ENCODE results near the gene GOLT1A.
"Not testable (repeated sequence)": the region's sequence is repeated elsewhere in the genome, so short reads cannot be mapped to it uniquely, and the experiment has no call there.

Gene GOLT1A

DNA sequence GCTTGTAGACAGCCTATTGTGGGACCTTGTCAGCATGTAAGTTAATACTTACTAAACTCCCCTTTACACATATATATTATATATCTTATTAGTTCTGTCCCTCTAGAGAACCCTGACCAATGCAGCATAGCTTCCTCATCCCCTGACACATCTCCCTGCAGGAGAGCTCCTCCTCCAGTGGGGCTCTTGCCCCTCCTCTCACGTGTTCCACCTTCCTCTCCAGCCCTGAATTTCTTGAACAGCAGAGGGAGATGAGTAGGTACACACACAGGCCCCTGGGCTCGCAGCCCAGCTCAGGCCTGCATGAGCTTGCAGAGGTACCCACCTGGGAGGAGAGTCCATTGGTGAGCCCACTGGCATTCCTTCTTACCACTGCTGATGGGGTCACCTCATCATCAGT lies 27.3 kb upstream of the GOLT1A start:
- Histone ChIP-seq H3K36me3 (ENCODE audit: control insufficient read depth, insufficient read depth, low read length) (no peaks in the 10 kb centered on the region), H3K27me3 (ENCODE audit: control insufficient read depth, insufficient read depth, low read length) (no peaks in the 10 kb centered on the region)

DNA sequence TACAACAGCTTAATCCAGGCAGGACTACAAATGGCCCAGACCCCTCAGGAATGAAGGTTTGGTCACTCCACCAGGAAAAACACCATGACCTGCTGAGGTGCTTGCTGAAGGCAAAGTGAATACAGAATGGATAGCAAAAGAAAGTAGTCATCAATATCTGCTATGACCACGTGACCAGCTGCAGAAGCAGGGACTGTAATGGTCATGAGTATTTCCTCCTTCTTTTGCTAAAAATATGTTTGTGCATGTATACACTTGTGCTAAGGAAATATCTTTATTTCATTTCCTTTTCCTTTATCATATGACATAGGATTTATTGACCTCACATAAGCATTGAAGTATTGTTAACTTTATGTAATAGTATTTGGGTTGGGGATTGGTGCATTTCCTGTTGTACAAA lies 26.4 kb upstream of the GOLT1A start:
- TF ChIP-seq, protein P1, sequence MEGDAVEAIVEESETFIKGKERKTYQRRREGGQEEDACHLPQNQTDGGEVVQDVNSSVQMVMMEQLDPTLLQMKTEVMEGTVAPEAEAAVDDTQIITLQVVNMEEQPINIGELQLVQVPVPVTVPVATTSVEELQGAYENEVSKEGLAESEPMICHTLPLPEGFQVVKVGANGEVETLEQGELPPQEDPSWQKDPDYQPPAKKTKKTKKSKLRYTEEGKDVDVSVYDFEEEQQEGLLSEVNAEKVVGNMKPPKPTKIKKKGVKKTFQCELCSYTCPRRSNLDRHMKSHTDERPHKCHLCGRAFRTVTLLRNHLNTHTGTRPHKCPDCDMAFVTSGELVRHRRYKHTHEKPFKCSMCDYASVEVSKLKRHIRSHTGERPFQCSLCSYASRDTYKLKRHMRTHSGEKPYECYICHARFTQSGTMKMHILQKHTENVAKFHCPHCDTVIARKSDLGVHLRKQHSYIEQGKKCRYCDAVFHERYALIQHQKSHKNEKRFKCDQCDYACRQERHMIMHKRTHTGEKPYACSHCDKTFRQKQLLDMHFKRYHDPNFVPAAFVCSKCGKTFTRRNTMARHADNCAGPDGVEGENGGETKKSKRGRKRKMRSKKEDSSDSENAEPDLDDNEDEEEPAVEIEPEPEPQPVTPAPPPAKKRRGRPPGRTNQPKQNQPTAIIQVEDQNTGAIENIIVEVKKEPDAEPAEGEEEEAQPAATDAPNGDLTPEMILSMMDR (IDR thresholded peaks at IDR 0.05): no peak
- Histone ChIP-seq H3K27ac (no peak overlapping the region), H3K36me3 (ENCODE audit: control insufficient read depth, insufficient read depth, low read length) (no peaks in the 10 kb centered on the region)

More for the DNA sequence above, 27.3 kb upstream of the GOLT1A start:
- Histone ChIP-seq H3K9me3 (ENCODE audit: control insufficient read depth, low read length) (no peaks in the 10 kb centered on the region), H3K4me2 (ENCODE audit: low read length) (no peak overlapping the region), H3K4me1 (no peaks in the 10 kb centered on the region), H2AFZ (no peak overlapping the region), H3K27ac (no peak overlapping the region), H3K9ac (no peak overlapping the region), H3K4me3 (ENCODE audit: low read depth, low read length) (no peak overlapping the region), H3K79me2 (no peaks in the 10 kb centered on the region)
- TF ChIP-seq, protein P1 (IDR thresholded peaks at IDR 0.05): no peak

DNA sequence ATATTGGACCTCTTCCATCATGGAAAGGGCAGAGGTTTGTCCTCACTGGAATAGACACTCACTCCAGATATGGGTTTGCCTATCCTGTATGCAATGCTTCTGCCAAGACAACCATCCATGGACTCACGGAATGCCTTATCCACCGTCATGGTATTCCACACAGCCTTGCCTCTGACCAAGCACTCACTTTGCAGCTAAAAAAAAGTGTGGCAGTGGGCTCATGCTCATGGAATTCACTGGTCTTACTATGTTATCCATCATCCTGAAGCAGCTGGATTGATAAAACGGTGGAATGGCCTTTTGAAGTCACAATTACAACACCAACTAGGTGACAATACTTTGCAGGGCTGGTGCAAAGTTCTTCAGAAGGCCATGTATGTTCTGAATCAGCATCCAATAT lies 25.6 kb upstream of the GOLT1A start:
- not testable (repeated sequence) for H3K4me1 ChIP-seq; H3K27ac ChIP-seq; H3K9ac ChIP-seq; H3K4me3 ChIP-seq (ENCODE audit: low read depth, low read length); H3K79me2 ChIP-seq; H3K36me3 ChIP-seq (ENCODE audit: control insufficient read depth, insufficient read depth, low read length); H3K27me3 ChIP-seq (ENCODE audit: control insufficient read depth, insufficient read depth, low read length); H3K9me3 ChIP-seq (ENCODE audit: control insufficient read depth, low read length); H2AFZ ChIP-seq; H3K4me2 ChIP-seq (ENCODE audit: low read length)

More for the DNA sequence above, 26.4 kb upstream of the GOLT1A start:
- Histone ChIP-seq H3K4me1 (no peaks in the 10 kb centered on the region), H2AFZ (no peak overlapping the region), H3K4me3 (ENCODE audit: low read depth, low read length) (no peak overlapping the region), H3K9me3 (ENCODE audit: control insufficient read depth, low read length) (no peaks in the 10 kb centered on the region), H3K4me2 (ENCODE audit: low read length) (no peak overlapping the region), H3K27me3 (ENCODE audit: control insufficient read depth, insufficient read depth, low read length) (no peaks in the 10 kb centered on the region), H3K9ac (no peak overlapping the region), H3K79me2 (no peaks in the 10 kb centered on the region)

DNA sequence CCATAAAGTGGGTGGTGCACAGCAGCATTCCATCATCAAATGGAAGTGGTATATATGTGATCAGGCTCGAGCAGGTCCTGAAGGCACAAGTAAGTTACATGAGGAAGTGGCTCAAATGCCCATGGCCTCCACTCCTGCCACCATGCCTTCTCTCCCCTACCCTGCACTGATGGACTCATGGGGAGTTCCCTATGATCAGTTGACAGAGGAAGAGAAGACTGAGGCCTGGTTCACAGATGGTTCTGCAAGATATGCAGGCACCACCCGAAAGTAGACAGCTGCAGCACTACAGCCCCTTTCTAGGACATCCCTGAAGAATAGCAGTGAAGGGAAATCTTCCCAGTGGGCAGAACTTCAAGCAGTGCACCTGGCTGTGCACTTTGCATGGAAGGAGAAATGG lies 24.7 kb upstream of the GOLT1A start:
- not testable (repeated sequence) for H3K27me3 ChIP-seq (ENCODE audit: control insufficient read depth, insufficient read depth, low read length); H3K4me3 ChIP-seq (ENCODE audit: low read depth, low read length); H3K79me2 ChIP-seq; H2AFZ ChIP-seq; H3K36me3 ChIP-seq (ENCODE audit: control insufficient read depth, insufficient read depth, low read length); H3K9ac ChIP-seq; H3K9me3 ChIP-seq (ENCODE audit: control insufficient read depth, low read length); H3K4me1 ChIP-seq; H3K27ac ChIP-seq; H3K4me2 ChIP-seq (ENCODE audit: low read length)

DNA sequence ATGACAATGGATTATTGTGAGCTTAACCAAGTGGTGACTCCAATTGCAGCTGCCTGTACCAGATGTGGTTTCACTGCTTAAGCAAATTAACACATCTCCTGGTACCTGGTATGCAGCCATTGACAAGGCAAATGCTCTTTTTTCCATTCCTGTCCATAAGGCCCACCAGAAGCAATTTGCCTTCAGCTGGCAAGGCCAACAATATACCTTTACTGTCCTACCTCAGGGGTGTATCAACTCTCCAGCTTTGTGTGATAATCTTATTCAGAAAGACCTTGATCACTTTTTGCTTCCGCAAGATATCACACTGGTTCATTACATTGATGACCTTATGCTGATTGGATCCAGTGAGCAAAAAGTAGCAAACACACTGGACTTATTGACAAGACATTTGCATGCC lies 23.7 kb upstream of the GOLT1A start:
- not testable (repeated sequence) for H3K9me3 ChIP-seq (ENCODE audit: control insufficient read depth, low read length); H3K4me2 ChIP-seq (ENCODE audit: low read length); H3K27ac ChIP-seq; H3K9ac ChIP-seq; H3K4me1 ChIP-seq; H2AFZ ChIP-seq; H3K27me3 ChIP-seq (ENCODE audit: control insufficient read depth, insufficient read depth, low read length); H3K36me3 ChIP-seq (ENCODE audit: control insufficient read depth, insufficient read depth, low read length); H3K79me2 ChIP-seq; H3K4me3 ChIP-seq (ENCODE audit: low read depth, low read length)

DNA sequence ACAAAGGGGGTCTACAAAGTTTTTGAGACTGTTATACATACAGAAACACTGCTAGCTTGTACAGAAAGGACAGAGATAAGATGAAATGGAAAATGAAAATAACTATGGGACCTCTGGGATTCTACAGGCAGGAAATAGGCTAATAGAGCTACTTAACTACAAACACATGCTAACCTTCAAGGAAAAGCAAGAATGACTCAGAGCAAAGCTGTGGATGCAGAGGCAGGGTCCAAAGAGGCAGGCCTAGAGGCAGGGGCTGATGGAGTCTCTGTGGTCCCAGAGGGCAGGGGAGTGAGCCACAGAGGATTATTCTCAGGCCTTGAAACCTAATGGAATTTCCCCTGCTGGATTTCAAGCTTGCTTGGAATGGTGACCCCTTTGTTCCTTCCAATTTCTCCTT lies 18.7 kb upstream of the GOLT1A start:
- Histone ChIP-seq H2AFZ (no peak overlapping the region), H3K4me1 (no peaks in the 10 kb centered on the region), H3K36me3 (ENCODE audit: control insufficient read depth, insufficient read depth, low read length) (no peaks in the 10 kb centered on the region), H3K79me2 (no peaks in the 10 kb centered on the region), H3K27me3 (ENCODE audit: control insufficient read depth, insufficient read depth, low read length) (no peaks in the 10 kb centered on the region), H3K9me3 (ENCODE audit: control insufficient read depth, low read length) (no peaks in the 10 kb centered on the region), H3K4me2 (ENCODE audit: low read length) (no peak overlapping the region), H3K9ac (no peak overlapping the region), H3K4me3 (ENCODE audit: low read depth, low read length) (no peak overlapping the region), H3K27ac (no peak overlapping the region)
- TF ChIP-seq, protein P1 (IDR thresholded peaks at IDR 0.05): no peak
